D341Med (cell line): ENCODE data around the gene EHMT2.

Source experiments
- DNase-seq: peaks from one replicate; pipeline ENCODE4 v3.0.0; 2012; ENCODE audit warnings: low spot score

EHMT2 gene

DNA sequence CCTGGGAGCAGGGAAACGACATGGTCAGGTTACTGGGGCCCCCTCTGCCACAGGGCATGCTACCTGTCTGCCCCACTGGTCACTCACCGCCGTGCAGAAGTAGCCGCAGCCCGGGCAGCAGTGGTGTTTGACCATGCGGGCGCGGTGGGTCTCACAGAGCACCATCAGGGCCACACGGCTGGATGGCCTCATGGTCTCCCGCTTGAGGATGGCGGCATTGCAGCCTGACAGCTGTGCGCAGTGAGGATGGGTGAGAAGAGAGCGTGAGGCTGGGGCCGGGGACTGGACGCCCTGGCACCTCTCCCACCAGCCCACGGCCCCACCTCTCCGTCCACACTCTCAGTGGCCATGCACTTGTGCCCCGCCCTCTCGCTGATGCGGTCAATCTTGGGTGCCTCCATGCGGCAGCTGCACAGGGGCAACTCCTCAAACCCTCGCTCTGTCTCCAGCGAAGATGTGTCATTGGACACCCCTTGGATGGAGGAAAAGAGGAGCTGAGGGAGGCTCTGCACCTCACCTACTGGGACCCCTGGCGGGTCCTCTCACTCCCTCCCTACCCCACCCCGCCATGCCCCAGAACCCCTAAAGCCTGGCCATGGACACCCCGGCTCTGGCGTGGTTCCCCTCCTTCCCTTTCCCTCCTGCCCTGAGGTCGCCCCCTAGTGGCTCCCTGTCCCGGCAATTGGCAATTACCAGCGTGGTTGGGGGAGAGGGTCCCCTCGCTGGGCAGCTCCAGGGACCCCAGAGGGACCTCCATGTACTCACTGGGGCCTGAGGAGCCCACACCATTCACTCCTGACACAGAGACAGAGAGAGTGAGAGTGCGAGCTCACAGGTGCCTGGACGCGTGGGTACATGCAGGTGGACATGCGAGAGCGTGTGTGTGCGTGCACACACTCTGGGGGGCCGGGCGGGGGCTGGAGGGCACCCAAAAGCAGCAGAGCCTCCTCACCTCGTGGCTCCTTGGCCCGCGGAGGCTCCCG, 8.9 kb downstream of the EHMT2 start:
- peak; percentile 80 for DNase-seq

DNA sequence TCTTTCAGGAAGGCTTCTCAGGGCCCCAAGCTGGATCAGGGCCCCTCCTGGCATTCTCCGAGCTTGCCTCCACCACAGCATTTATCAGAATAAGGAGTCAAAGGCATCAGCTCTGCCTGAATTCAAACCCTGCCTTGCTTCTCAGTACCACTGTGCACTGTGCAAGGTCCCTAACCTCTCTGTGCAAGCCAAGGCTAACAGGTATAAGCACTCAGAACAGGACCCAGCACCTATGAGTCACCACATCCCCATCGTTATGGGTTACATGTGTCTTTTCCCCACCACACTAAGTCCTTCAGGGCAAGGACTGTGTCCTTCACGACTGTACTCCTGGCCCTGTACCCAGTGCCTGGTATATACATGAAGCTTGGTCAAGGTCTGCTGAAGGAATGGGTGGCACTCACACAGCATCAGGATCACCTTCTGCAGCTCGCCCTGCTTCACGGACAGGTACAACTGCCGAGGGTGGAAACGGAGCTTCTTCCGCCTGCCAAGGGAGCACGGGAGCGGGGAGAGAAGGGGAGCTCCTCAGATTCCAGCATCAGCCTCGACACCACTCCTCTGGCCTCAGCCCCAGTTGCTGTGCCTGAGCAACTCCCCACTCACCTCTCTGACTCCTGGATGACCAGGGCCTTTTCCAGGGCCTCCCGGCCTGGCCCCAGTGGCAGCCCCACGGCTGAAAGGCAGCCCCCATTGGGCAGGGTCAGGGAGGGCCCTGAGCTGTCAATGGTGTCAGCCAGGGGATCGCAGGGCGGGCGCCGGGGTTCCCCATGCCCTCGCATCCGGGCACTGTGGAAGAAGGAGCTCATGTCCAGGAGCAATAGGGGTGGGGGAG, 10.1 kb downstream of the EHMT2 start:
- peak; percentile 18 for DNase-seq

DNA sequence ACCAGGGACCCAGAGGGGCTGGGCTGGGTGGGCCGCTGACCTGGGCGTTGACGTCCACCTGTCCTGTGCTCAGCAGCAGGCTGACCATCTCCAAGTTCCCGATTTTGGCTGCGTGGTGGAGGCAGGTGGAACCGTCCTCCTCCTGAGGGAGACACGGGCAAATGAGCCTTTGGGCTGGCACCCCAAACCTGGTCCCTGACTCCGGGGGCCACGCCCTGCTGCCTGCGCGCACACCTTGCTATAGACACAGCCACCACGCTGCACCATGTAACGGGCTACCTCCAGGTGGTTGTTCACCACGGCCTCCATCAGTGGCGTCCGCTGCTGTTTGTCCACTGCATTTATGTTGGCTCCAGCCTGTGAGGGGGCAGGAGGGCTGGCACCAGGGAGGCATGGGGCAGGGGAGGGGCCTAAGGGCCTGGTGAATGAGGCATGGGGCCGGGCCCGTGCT, 10.9 kb downstream of the EHMT2 start:
- DNase-seq = peak; percentile 18

DNA sequence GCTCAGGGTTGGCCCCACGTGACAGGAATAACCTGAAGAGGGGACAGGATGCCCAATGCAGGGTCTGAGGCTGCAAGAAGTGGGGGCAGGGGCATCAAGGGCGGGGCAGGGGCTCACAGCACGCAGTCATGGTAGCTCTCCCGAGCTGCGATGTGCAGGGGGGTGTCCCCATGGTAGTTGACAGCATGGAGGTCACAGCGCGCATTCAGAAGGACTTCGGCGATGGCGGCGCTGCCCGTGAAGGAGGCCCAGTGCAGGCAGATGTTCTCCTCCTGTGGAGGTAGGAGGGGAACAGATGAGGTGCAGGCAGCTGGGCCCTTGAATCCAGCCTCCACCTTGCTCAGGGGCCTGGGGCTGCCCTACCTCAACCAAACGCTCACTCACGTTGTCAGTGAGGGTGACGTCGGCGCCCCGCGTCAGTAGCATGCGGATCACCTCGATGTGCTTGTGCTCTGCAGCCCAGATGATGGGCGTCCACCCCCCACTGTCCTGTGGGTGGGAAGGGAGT, 12.9 kb downstream of the EHMT2 start:
- DNase-seq = no peak

DNA sequence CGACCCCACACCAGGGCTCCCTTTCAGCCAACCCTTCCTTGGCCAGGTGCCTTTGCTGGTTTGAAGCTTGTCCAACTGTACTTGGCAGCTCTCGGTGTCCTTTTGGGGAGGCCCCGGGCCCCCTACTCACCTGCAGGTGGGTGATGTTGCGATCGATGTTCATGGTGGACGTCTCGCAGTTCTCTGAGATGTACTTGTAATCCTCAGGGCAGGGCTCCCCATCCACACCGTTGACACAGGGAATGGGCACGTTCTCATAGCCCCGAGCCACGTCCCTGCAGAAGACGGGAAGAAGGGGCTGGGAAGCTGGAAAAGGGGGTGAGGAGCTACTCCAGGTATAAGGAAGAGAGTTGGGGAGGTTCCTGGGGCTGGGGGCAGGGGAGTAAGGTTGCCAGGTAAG, 13.8 kb downstream of the EHMT2 start:
- no peak for DNase-seq

DNA sequence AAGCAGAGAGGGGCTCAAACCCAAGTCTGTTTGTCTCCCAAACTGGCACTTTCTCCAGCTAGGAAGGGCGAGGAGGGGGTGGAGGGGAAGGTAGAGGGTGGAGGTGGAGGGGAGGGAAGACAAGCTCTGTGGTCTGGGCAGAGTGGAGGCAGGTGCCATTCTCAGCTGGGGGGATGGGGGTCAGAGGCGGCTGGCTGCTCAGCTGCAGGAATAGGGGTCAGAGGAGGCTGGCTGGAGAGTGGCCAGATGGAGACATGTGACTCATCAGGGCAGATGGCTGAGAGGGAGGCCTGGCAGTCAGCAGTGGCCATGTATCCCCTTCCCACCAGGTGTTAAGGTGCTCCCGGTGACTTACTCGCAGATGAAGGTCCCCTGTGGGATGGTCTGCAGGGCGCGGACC, 15.2 kb downstream of the EHMT2 start:
- no peak for DNase-seq

DNA sequence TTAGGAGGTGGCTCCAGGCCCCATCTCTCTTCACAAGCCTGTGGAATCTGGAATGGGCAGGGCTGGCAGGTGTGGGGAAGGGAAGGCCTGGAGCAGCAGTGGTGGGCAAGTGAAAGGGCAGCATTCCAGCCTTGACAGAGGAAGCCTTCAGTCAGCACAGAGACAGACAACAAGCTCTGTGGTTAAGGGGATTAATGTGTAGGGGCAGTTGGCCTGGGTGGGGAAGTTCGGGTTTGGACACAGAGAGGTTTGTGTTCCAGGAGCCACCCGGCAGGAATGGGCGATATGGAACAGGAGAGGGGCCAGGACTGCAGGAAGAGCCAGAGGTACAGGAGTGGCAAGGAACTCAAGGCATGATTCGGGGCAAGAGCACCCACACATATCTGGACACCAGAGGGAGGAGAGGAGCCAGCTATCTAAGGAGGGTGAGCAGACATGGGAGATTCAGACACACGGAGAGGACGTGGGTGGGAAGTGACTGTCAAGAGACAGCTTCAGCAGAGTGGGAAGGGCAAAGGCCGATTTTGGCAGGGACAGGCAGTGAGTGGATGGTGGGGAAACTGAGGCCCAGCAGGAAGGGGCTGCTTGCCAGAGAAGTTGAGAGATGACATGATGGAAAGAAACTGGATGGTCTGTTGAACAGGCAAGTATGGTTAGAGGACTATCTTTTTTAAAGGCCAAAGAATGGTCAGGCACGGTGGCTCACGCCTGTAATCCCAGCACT, 16.2 kb downstream of the EHMT2 start:
- no peak for DNase-seq

DNA sequence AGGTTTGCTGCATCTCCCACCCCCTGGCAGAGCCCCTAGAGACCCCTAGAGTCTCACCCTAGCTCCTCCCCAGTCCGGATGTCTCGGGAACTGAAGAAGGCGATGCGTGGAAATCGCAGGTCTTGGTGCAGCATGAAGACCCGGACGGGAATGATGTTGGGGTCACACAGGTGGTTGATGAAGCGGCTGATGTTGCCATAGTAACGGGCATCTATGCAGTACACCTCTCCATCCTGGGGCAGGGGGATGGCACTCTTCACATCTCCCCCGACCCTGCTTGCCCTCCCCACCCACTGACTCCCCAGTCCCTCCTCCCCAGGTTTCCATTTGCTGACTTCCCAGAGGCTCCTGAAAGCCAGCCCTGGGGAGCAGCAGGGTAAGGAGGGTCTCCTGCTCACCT, 16.9 kb downstream of the EHMT2 start:
- no peak for DNase-seq

DNA sequence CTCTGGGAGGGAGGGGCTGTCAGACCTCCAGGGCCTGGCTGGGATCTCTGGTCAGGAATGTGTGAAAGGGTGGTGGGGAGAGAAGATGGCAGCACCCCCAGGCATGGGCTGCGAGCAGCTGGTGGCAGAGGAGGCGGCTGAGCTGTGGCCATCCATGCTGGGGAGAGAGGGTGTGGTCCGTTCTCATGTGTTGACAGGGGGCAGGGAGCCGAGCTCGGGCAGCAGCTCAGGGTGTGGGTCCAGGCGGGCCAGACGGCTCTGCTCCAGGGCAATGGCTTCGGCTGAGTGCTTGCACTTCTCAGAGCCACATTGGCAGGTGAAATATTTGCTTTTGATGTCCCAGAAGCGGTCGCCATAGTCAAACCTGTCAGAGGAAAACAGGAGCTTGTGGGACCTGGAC, 17.6 kb downstream of the EHMT2 start:
- DNase-seq = peak; percentile 15

DNA sequence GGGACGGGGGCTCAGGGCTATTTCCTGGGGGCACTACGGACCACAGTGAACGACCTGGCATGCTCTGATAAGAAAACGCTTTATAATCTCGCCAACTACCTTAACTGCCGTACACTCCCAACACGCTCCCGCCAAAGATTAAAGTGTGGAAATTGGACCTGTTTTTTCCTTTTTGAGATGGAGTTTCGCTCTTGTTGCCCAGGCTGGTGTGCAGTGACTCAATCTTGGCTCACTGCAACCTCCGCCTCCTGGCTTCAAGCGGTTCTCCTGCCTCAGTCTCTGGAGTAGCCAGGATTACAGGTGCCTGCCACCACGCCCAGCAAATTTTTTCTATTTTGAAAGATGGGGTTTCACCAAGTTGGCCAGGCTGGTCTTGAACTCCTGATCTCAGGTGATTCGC, 18.4 kb downstream of the EHMT2 start:
- no peak for DNase-seq

DNA sequence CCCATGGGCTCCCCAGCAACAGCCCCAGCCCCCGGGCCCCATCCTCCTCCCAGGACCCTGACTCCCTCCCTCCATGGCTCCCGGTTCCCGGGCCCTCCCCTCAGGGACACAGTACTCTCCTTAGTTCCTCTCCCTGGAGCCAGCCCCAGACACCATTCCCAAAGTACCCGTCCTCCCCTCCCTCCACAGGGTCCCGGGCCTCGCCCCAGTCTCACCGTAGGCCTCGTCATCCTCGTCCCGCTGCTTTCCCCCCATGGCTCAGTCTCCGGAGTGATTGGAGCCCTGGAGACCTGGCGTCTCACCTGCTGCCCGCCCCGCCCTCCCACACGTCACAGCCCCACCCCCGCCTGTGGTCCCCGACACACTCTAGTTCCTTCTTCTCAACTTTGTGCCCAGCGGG, 18.8 kb downstream of the EHMT2 start, which contains the start of gene SLC44A4:
Gene SLC44A4, minus strand, starts transcription at position 272 of the 400 bp plus-strand sequence. Its CDS starts 17 bp downstream, at position 255.
- no peak for DNase-seq

DNA sequence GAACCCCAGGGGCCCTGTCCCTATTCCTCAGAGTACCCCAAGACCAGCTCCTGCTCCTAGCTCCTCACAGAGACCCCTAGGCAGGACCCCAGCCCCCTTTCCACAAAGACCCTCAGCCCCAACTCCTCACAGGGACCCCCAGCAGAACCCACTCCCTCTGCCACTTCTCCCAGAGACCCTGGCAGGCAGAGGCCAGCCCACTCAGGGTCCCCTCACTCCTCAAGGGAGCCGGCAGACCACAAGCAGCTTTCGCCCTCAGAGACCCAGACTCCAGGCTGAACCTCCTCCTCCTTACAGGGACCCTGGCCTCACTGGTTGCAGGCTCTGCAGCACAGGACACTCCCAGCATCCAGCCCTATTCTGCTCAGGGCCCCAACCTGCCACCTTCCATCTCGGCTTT, 19.3 kb downstream of the EHMT2 start:
- peak; percentile 24 for DNase-seq

DNA sequence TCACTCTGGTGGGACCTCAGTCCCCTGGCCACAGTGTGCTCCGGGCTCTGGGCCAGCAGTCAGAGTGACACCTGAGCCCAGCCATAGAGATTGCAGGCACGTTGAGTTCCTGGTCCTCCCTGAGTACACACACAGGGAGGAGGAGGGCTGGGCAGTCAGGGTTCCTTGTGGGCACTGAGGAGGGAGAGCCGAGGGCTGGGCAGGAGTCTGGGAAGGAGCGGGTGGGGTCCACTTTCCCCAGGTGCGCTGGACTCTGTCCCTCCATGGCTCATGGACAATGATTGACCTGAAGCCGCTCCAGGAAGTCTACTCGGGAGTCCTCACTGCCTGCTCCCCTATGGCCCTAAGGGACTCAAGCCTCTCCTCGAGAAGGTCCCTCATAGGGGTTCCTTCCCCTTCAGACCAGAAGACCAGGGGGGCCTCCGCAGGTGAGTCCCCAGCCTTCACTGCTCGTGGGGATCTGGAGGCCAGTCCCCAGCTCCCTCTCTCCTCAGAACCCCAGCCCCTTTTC, 19.8 kb downstream of the EHMT2 start:
- DNase-seq = peak; percentile 27

DNA sequence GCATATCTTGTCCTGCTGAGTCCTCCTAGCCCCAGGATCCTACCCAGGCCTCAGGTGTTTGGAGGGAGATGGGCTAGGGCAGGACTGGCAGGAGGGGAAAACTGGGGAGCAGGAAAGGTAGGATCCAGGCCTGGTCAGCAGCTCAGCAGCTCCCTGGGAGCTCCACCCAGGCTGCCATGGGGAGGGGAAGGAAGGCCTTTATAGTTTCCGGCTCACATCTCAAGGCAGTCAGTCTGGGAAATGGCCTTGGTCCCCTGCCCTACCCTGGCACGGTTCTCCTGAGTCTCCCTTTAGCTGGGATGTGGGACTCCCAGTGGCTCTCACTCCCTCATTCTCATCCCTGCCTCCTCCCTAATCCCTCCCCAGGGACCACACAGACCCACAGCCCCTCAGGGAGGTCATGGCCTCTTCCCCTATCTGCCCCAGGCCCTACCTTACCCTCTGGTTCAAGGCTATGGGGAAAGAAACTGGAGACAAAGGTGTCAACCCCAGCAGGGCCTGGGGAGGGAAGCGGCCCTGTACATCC, 20.3 kb downstream of the EHMT2 start:
- DNase-seq = no peak

DNA sequence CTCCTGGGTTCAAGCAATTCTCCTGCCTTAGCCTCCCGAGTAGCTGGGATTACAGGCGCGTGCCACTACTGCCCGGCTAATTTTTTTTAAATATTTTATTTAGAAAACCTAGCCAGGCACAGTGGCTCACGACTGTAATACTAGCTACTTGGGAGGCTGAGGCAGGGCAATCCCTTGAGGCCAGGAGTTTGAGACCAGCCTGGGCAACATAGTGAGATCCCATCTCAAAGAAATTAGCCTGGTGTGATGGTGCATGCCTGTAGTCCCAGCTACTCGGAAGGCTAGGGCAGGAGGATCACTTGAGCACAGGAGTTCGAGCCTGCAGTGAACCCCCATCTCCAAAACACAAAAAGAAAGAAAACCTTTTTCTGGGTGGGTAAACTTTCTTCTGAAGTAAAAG, 21.1 kb downstream of the EHMT2 start:
- DNase-seq = no peak

DNA sequence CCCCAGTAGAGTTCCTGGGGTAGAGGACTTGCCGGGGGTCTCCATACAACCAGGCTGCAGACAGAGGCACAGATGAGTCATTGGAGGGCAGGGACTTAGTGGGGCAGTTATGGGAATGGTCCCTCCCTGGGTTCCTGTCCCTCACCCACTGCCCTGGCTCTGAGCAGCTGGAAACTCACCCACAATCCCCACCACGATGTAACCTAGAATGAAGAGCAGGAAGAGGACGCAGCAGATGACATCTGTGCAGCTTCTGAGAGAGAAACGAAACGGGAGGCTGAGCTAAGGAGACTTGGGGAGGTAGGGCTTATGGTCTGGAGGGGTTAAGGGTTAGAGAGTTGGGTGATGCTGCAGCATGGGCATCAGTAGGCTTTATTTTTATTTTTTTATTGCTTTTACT, 21.6 kb downstream of the EHMT2 start:
- DNase-seq = no peak

DNA sequence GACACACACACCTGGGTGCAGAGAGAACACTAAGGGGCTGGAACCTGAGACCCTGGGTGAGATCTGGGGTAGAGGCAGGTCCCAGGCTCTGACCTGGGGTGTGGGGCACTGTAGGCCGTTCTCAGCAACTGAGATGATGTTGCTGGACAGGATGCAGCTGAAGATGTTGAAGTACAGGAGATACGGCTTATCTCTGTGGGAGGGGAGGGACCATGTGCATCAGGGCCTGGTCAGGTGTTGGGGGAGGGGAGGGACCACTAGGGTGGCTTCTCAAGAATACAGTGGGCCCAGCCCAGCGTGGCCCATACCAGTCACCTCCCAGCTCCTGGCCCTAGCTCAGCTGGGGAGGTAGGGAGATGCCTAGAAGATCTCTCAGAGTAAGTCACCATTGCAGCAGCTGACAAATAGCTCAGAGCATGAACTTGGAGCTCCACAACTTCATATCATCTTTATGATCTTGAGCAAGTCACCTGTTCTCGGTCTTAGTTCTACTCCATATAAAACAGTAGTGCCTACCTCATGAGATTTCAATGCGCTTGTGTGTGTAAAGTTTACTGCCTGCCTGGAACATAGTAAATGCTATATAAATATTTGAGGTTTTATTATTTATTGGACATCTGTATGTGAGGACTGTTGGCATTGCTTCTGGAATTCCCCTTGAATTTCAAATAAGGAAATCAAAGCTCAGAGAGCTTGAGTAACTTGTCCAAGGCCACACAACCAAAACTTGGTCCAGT, 22.5 kb downstream of the EHMT2 start:
- no peak for DNase-seq

DNA sequence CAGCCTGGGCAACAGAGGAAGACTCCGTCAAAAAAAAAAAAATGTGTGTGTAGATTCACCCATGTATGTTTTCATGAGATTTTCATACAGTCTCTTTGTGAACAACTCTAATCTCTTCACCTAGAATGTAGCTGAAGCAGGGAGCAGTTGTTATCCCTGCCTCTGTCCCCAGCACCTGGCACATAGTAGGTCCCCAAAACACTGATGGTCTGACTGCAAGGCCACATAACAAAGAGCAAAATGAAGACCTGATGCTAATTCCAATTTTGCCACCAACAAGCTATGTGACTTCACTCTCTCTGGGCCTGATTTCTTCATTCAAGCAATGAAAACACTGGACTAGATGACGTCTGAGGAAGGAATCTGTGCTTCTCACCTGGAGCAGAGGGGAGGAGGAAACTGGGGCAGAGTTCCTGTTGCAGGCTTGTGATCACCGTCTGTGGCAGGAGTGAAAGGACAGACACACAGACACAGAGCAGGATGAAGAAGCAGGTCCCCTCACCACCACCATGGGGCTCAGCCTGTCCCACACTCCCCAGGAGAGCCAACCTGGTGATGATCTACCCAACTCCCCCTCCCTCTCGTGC, 23.3 kb downstream of the EHMT2 start:
- DNase-seq = no peak

DNA sequence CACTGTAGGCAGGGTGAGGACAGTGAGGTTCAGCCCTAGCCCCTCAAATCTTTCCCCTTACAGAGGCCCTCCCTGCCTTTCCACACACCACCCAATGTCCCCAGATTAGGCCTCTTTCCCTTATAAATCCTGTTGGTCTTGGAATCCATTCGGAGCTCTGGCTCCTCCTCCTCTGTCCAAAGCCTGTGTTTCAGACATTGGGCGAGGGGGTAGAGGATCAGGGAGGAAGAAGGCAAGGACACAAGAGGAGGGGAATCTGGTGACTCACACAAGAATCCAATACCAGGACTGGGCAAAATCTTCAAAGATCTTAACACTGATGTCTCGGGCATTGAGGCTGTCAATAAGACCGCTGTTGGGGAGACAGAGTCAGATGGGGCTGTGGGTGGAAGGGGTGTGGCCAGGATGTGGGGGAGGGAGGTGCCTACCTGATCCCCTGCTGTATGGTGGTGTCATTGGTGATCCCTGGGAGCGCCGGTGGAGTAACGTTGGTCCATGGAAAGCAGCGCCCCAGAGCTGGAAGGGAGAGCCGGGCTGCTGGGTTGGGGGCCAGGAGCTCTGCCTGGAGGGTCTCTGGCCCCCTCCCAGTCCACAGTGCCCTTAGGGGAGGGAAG, 26.3 kb downstream of the EHMT2 start:
- peak; percentile 25 for DNase-seq

DNA sequence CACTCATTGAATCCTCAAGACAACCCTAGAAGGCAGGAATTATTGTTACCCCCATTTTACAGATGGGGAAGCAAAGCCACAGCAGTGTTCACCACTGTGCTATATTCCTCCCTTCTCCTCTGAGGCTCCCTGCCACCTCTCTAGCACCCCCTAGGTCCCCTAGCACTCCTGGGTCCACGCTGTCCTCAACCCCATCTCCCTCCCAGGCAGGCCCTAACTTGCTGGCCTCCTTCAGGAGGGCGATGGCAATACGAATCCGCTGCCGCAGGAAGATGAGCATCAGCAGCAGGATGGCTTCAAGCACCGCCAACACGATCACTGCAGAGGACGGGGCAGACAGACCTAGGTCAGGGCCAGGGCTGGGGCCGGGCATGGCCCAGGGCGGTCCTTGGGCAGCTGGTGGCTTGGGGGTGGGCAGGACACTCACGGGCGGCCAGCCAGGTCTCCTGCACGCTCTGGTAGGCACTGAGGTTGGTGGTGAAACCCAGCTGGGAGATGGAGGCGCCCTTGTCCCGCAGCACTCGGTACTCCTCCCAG, 27.0 kb downstream of the EHMT2 start:
- DNase-seq = peak; percentile 33
